ENCODE measurements around the gene MAGEB17. TPM values are rescaled to one million over a fixed set of nuclear protein-coding genes. Genes with fewer than 3 reads are reported as not detected.

MAGEB17 gene
- total RNA-seq, 2 donors from 2014 or later: not detected

DNA sequence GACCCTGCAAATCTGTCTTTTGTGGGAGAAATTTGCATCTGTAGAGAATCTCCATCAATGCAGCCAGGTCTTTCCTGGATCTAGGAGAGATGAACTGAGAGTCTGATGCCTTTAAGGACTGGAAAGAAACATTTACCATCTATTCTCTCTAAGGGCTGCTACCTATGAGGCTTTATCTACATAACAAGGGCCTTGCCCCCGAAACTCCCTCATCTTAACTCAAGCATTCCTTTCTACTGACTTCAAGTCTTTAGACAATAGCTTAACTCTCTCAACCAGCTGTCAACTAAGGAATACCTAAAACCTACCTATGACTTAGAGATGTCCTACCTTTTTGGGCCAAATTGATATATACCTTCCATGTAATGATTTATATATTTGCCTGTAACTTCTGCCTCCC lies 32.1 kb downstream of the MAGEB17 start:
- no peak for ATAC-seq (ENCODE audit: insufficient number of reproducible peaks, low FRiP score, low read depth)
- Histone ChIP-seq H3K36me3 (no peaks in the 10 kb centered on the region), H3K4me3 (no peak overlapping the region), H3K27me3 (replicated peaks; ENCODE audit: insufficient read depth) (no peaks in the 10 kb centered on the region), H3K4me1 (ENCODE audit: control insufficient read depth in 1 of 2, low read depth in 2 of 2) (no peaks in the 10 kb centered on the region), H3K9me3 (no peaks in the 10 kb centered on the region), H3K27ac (no peak overlapping the region)
- TF ChIP-seq, protein P1, sequence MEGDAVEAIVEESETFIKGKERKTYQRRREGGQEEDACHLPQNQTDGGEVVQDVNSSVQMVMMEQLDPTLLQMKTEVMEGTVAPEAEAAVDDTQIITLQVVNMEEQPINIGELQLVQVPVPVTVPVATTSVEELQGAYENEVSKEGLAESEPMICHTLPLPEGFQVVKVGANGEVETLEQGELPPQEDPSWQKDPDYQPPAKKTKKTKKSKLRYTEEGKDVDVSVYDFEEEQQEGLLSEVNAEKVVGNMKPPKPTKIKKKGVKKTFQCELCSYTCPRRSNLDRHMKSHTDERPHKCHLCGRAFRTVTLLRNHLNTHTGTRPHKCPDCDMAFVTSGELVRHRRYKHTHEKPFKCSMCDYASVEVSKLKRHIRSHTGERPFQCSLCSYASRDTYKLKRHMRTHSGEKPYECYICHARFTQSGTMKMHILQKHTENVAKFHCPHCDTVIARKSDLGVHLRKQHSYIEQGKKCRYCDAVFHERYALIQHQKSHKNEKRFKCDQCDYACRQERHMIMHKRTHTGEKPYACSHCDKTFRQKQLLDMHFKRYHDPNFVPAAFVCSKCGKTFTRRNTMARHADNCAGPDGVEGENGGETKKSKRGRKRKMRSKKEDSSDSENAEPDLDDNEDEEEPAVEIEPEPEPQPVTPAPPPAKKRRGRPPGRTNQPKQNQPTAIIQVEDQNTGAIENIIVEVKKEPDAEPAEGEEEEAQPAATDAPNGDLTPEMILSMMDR (IDR thresholded peaks at IDR 0.05): no peak
- DNase-seq (ENCODE audit: low spot score): no peak

DNA sequence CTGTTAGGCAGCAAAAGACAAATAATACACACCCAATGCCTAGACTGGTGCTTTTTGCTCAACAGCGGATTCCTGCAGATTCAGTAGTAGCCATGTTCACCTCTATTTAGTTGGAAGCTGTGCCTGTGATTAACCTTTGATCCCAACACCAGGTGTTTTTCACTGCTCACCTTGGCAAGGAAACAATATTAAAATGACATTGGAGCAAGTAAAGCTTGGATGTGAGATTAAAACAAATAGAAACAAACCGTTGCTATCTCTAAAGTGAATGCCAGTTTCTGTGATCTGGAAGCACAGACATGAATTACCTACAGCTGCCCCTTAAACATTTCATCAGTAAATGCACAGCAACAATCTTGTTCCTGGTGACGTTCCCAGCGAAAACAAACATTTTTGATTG lies 35.7 kb downstream of the MAGEB17 start:
- H3K4me1 ChIP-seq (ENCODE audit: control insufficient read depth in 1 of 2, low read depth in 2 of 2): no peaks in the 10 kb centered on the region
- ATAC-seq (ENCODE audit: insufficient number of reproducible peaks, low FRiP score, low read depth): no peak
- no peak for DNase-seq (ENCODE audit: low spot score)
- no peak overlapping the region for H3K4me3 ChIP-seq
- TF ChIP-seq, protein P1 (IDR thresholded peaks at IDR 0.05): no peak
- H3K36me3 ChIP-seq: no peaks in the 10 kb centered on the region
- H3K27me3 ChIP-seq (replicated peaks; ENCODE audit: insufficient read depth): no peaks in the 10 kb centered on the region
- no peak overlapping the region for H3K27ac ChIP-seq
- H3K9me3 ChIP-seq: no peaks in the 10 kb centered on the region

- TF ChIP-seq, protein P1 (IDR thresholded peaks at IDR 0.05): no peak
- no peaks in the 10 kb centered on the region for H3K4me1 ChIP-seq (ENCODE audit: control insufficient read depth in 1 of 2, low read depth in 2 of 2)
- no peak for DNase-seq (ENCODE audit: low spot score)
Observed at GRCh38 chrX:16204538-16204937, 37.3 kb downstream of the MAGEB17 start.

GRCh38 chrX:16205840-16206239 lies 38.6 kb downstream of the MAGEB17 start:
- Histone ChIP-seq H3K27ac (no peak overlapping the region), H3K27me3 (replicated peaks; ENCODE audit: insufficient read depth) (no peaks in the 10 kb centered on the region), H3K9me3 (no peaks in the 10 kb centered on the region), H3K4me1 (ENCODE audit: control insufficient read depth in 1 of 2, low read depth in 2 of 2) (no peaks in the 10 kb centered on the region), H3K36me3 (no peaks in the 10 kb centered on the region), H3K4me3 (no peak overlapping the region)
- TF ChIP-seq, protein P1 (IDR thresholded peaks at IDR 0.05): no peak
- ATAC-seq (ENCODE audit: insufficient number of reproducible peaks, low FRiP score, low read depth): no peak
- DNase-seq (ENCODE audit: low spot score): no peak

More at GRCh38 chrX:16204538-16204937, 37.3 kb downstream of the MAGEB17 start:
- Histone ChIP-seq H3K36me3 (no peaks in the 10 kb centered on the region), H3K27ac (no peak overlapping the region), H3K27me3 (replicated peaks; ENCODE audit: insufficient read depth) (no peaks in the 10 kb centered on the region), H3K4me3 (no peak overlapping the region), H3K9me3 (no peaks in the 10 kb centered on the region)
- no peak for ATAC-seq (ENCODE audit: insufficient number of reproducible peaks, low FRiP score, low read depth)

DNA sequence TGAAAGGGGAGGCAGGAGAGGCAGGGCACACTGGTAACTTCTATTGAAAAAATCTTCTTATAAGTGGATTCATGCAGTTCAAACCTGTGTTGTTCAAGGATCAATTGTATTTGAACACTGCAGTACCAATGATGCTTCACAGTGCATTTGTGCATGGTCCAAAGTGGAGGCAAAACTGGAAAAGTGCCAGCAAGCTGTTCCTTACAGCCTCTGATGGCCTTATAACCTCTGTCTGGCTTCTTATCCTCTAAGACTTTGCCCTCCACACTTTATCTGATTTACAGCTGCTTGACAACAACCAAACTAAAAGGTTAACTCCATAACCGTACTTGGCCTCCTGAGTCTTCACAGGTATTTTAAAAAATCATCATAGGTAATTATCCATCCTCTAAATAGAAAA lies 40.4 kb downstream of the MAGEB17 start:
- Histone ChIP-seq H3K9me3 (no peaks in the 10 kb centered on the region), H3K27ac (no peak overlapping the region), H3K4me1 (ENCODE audit: control insufficient read depth in 1 of 2, low read depth in 2 of 2) (no peaks in the 10 kb centered on the region), H3K27me3 (replicated peaks; ENCODE audit: insufficient read depth) (no peaks in the 10 kb centered on the region), H3K4me3 (no peak overlapping the region), H3K36me3 (no peaks in the 10 kb centered on the region)
- DNase-seq (ENCODE audit: low spot score) (no peak), ATAC-seq (ENCODE audit: insufficient number of reproducible peaks, low FRiP score, low read depth) (no peak)
- TF ChIP-seq, protein P1 (IDR thresholded peaks at IDR 0.05): no peak
